Adipose tissue (tissue), 3 donors: ENCODE measurements around the gene RXFP4. TPM values are rescaled to one million over a fixed set of nuclear protein-coding genes. Genes with fewer than 3 reads are reported as not detected.
"Not testable (repeated sequence)": the region's sequence is repeated elsewhere in the genome, so short reads cannot be mapped to it uniquely, and the experiment has no call there.

Source experiments
- H3K27ac ChIP-seq: one replicate; pipeline ENCODE4 v1.5.1; 2013; ENCODE audit warnings: low read depth, low read length
- WGBS, 3 donors: extraction: QIAGEN DNeasy Blood & Tissue Kit; methylation state at CpG; one replicate each; pipeline ENCODE4 v1.1.7; 2013; 5-methylcytosine and 5-hydroxymethylcytosine counted together
- polyA plus RNA-seq, 3 donors: library from polyadenylated mRNA; stranded (reverse); fragments of 200-250 nt; gene quantifications; one replicate each; pipeline ENCODE4 v1.2.3, GENCODE V29; 2013
- donor health status: healthy with polysubstance abuse.
- donor health status: Bipolar disorder and iron deficiency.
- donor health status: healthy.

The RXFP4 gene
- polyA plus RNA-seq, 3 donors, result 0.07 TPM; not detected in 2

GRCh38 chr1:155974208-155975115 is 33.0 kb downstream of the RXFP4 start:
- peak overlapping the region; percentile 40 for H3K27ac ChIP-seq
- 30 to 60% (median 30%) methylated on average over 13 of the region's 13 CpGs for WGBS, 3 donors

GRCh38 chr1:155975375-155976061 is 34.1 kb downstream of the RXFP4 start:
- 17 to 39% (median 20%) methylated on average over 4 of the region's 4 CpGs for WGBS, 3 donors
- H3K27ac ChIP-seq, result peak overlapping the region; percentile 48

GRCh38 chr1:155976062-155976912 is 34.8 kb downstream of the RXFP4 start:
- 1 to 30% (median 5%) methylated on average over 14 of the region's 14 CpGs for WGBS, 3 donors
- H3K27ac ChIP-seq, result peak overlapping the region; percentile 48

- 5 to 35% (median 8%) methylated on average over 5 of the region's 5 CpGs for WGBS, 3 donors
- no peak overlapping the region for H3K27ac ChIP-seq
Measured at GRCh38 chr1:155976913-155977689, 35.7 kb downstream of the RXFP4 start.

- WGBS, 3 donors, result 0 to 1% (median 1%) methylated on average over 44 to 52 of the region's 52 CpGs
- peak overlapping the region; percentile 93 for H3K27ac ChIP-seq
Measured at GRCh38 chr1:155977690-155978324, 36.4 kb downstream of the RXFP4 start.

GRCh38 chr1:155978325-155978972 is 37.0 kb downstream of the RXFP4 start, which contains the start of gene ARHGEF2:
Gene ARHGEF2, minus strand, starts transcription at chr1:155978547. Its CDS starts 120 bp downstream, at chr1:155978427.
- 0 to 2% (median 1%) methylated on average over 40 to 52 of the region's 52 CpGs for WGBS, 3 donors

GRCh38 chr1:155978973-155979429 is 37.6 kb downstream of the RXFP4 start:
- 1 to 28% (median 3%) methylated on average over 8 of the region's 8 CpGs for WGBS, 3 donors

More at GRCh38 chr1:155978325-155978972, 37.0 kb downstream of the RXFP4 start, which contains the start of gene ARHGEF2:
- H3K27ac ChIP-seq, result peak within 1 kb of the TSS; percentile 93

GRCh38 chr1:155979597-155980343 is 38.3 kb downstream of the RXFP4 start:
- H3K27ac ChIP-seq, result peak overlapping the region; percentile 19
- WGBS, 3 donors, result 1 to 62% (median 10%) methylated on average over 4 of the region's 4 CpGs

More at GRCh38 chr1:155978973-155979429, 37.6 kb downstream of the RXFP4 start:
- H3K27ac ChIP-seq, result peak overlapping the region; percentile 93

- peak overlapping the region; percentile 25 for H3K27ac ChIP-seq
- 31 to 60% (median 33%) methylated on average over 6 of the region's 6 CpGs for WGBS, 3 donors
Measured at GRCh38 chr1:155981266-155982088, 40.0 kb downstream of the RXFP4 start.

- H3K27ac ChIP-seq, result peak overlapping the region; percentile 25
- WGBS, 3 donors, result 46 to 75% (median 51%) methylated on average over 7 of the region's 7 CpGs
Measured at GRCh38 chr1:155982106-155982505, 40.7 kb downstream of the RXFP4 start.

- peak overlapping the region; percentile 17 for H3K27ac ChIP-seq
- WGBS, 3 donors, result 18 to 63% (median 30%) methylated on average over 4 of the region's 4 CpGs
Measured at GRCh38 chr1:155983191-155984024, 42.0 kb downstream of the RXFP4 start.

GRCh38 chr1:155984341-155984740 is 42.9 kb downstream of the RXFP4 start:
- no peak overlapping the region for H3K27ac ChIP-seq
- 52 to 87% (median 84%) methylated on average over 7 of the region's 7 CpGs for WGBS, 3 donors

GRCh38 chr1:155984903-155985645 is 43.6 kb downstream of the RXFP4 start:
- not testable (repeated sequence) for H3K27ac ChIP-seq
- WGBS, 3 donors, result 81 to 87% (median 84%) methylated on average over 11 of the region's 11 CpGs
